CD4-positive, alpha-beta T cell (primary cell): ENCODE data around the gene OR1Q1. TPM values are rescaled to one million over a fixed set of nuclear protein-coding genes. Genes with fewer than 3 reads are reported as not detected.

Experiments used
- ATAC-seq: fragments of 200-7000 bp; cut with Tn5 transposase; one replicate; pipeline ENCODE4 v1.10.0; 2022; ENCODE audit warnings: mild to moderate bottlenecking; ENCODE audit not compliant: poor library complexity
- CTCF ChIA-PET: fragments of 350-600 bp; sonication (Branson Sonifier 250); formaldehyde crosslinking; loops from one replicate; lab custom pipeline; 2021; ENCODE audit warnings: antibody characterized with exemption, inconsistent platforms; lab: Charles Lee
- POLR2A ChIA-PET: fragments of 350-600 bp; sonication (Branson Sonifier 250); formaldehyde crosslinking; loops from one replicate; lab custom pipeline; 2021; ENCODE audit warnings: antibody characterized with exemption, inconsistent platforms; lab: Charles Lee
- DNase-seq, 14 experiments: peaks; one replicate each; pipeline ENCODE4 v3.0.0-alpha.2; 2013 to 2020; ENCODE audit warnings: mixed read lengths in 2 of 14
- H3K27ac ChIP-seq, 2 donors: one replicate each; pipeline versions ENCODE4 v1.5.1 to v1.7.0; 2013; ENCODE audit warnings: low read length in 2 of 2, low read depth in 1 of 2, mild to moderate bottlenecking in 1 of 2
- H3K27me3 ChIP-seq, 2 experiments: 1 replicate in 1 of 2; 2 replicates in 1 of 2; pipeline versions ENCODE4 v1.6.1 to v1.7.0; 2013; ENCODE audit warnings: low read length in 2 of 2, control low read depth in 1 of 2, mild to moderate bottlenecking in 1 of 2, moderate library complexity in 1 of 2; ENCODE audit not compliant: insufficient read depth in 2 of 2, control insufficient read depth in 1 of 2
- H3K36me3 ChIP-seq: one replicate; pipeline ENCODE4 v1.6.1; 2013; ENCODE audit warnings: low read length, control low read depth; ENCODE audit not compliant: insufficient read depth
- H3K4me1 ChIP-seq: one replicate; pipeline ENCODE4 v1.6.1; 2013; ENCODE audit warnings: low read length, control low read depth; ENCODE audit not compliant: insufficient read depth
- H3K4me3 ChIP-seq: one replicate; pipeline ENCODE4 v1.5.1; 2013; ENCODE audit warnings: mild to moderate bottlenecking, low read length, moderate library complexity
- H3K9me3 ChIP-seq, 2 experiments: 1 replicate in 1 of 2; 2 replicates in 1 of 2; pipeline versions ENCODE4 v1.6.1 to v1.7.0; 2013; ENCODE audit warnings: low read length in 2 of 2, mild to moderate bottlenecking in 2 of 2, control low read depth in 1 of 2, moderate library complexity in 1 of 2; ENCODE audit not compliant: control insufficient read depth in 1 of 2, insufficient read depth in 1 of 2
- H3K27ac Mint-ChIP-seq: one replicate; pipeline ENCODE4 v1.8.0; 2020; ENCODE audit warnings: mixed read lengths
- H3K27me3 Mint-ChIP-seq: one replicate; pipeline ENCODE4 v1.8.0; 2021; ENCODE audit warnings: mixed read lengths
- H3K36me3 Mint-ChIP-seq: one replicate; pipeline ENCODE4 v1.8.0; 2021; ENCODE audit warnings: low read depth, mixed read lengths
- H3K4me1 Mint-ChIP-seq: one replicate; pipeline ENCODE4 v1.8.0; 2021; ENCODE audit warnings: low read depth, mixed read lengths
- H3K4me3 Mint-ChIP-seq: one replicate; pipeline ENCODE4 v1.8.0; 2020; ENCODE audit warnings: mild to moderate bottlenecking, mixed read lengths
- H3K9me3 Mint-ChIP-seq: one replicate; pipeline ENCODE4 v1.8.0; 2020; ENCODE audit warnings: mixed read lengths
- CTCF ChIP-seq: fragments of 200-600 bp; IDR thresholded peaks from one replicate; pipeline ENCODE4 v1.8.0; 2022; ENCODE audit warnings: antibody characterized with exemption, mild to moderate bottlenecking
- intact Hi-C, 2 experiments: fragments of 100-400 bp; cut with DNase I in 1 of 2; cut with micrococcal nuclease in 1 of 2; formaldehyde crosslinking; loops; one replicate each; pipeline versions ENCODE4 v1.15.1 to v1.9.0; 2023 to 2025; cut with DNase I, micrococcal nuclease
- polyA plus RNA-seq, 2 donors: library from polyadenylated mRNA; unstranded; fragments of 120-200 nt; gene quantifications; one replicate each; pipeline ENCODE4 v1.2.1, GENCODE V29; 2013
- total RNA-seq, 174 experiments: library from RNA in 2 of 174; stranded (reverse) in 2 of 174; gene quantifications; one replicate each; pipeline ENCODE4 v1.2.3 and lab custom pipeline; 2021 to 2026

The OR1Q1 gene
- total RNA-seq (not detected), total RNA-seq (lab: John Stamatoyannopoulos, UW) (0 to 0.21 (median 0) reads per million in 172 experiments)
- polyA plus RNA-seq (2013, experiment 1 of 2) = not detected
- not detected for polyA plus RNA-seq (2013, experiment 2 of 2)

GRCh38 chr9:122614362-122614761, at the start of gene OR1Q1:
Gene OR1Q1, plus strand, starts transcription at chr9:122614738. Its CDS starts 0 bp downstream, at chr9:122614738.
- ChIA-PET CTCF (no interaction called here), POLR2A (no interaction called here)
- intact Hi-C loops = no loop called here
- Histone ChIP-seq H3K27me3 (peaks cover 0 to 3% of the 10 kb centered on the region in 2 experiments), H3K9me3 (peaks cover 0 to 3% of the 10 kb centered on the region in 2 experiments), H3K4me3 (no peak within 1 kb of the TSS), H3K27ac (no peak within 1 kb of the TSS), H3K4me1 (no peaks in the 10 kb centered on the region), H3K36me3 (no peaks in the 10 kb centered on the region)
- no peak for ATAC-seq
- no peak for DNase-seq
- Mint-ChIP-seq H3K27ac (no peak within 1 kb of the TSS), H3K36me3 (no peaks in the 10 kb centered on the region), H3K4me1 (no peaks in the 10 kb centered on the region), H3K27me3 (peaks cover 23% of the 10 kb centered on the region), H3K9me3 (no peaks in the 10 kb centered on the region), H3K4me3 (no peak within 1 kb of the TSS)
- TF ChIP-seq CTCF = no peak

DNA sequence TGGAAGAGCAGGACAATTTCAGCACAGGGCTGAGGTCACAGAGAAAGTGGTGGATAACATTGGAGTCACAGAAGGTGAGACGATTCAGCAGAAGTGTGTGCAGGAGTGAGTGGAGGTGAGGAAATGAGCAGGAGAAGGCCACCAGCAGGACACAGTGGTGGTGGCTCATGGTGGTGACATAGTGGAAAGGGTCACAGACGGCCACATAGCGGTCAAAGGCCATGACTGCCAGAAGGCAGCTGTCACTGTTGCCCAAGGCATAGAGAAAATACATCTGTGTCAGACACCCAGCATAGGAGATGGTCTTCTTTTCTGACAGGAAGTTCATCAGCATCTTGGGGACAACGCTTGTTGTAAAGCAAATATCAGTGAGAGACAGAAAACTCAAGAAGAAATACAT, 46.6 kb upstream of the OR1Q1 start:
- Histone ChIP-seq H3K27me3 (no peaks in the 10 kb centered on the region), H3K4me3 (no peak overlapping the region), H3K36me3 (no peaks in the 10 kb centered on the region), H3K4me1 (no peaks in the 10 kb centered on the region), H3K9me3 (no peaks in the 10 kb centered on the region), H3K27ac (no peak overlapping the region)
- no peak overlapping the region for H3K27ac Mint-ChIP-seq
- no peak overlapping the region for H3K4me3 Mint-ChIP-seq
- H3K9me3 Mint-ChIP-seq = peaks cover 2% of the 10 kb centered on the region
- no peak for TF ChIP-seq CTCF
- CTCF ChIA-PET = no interaction called here
- H3K4me1 Mint-ChIP-seq = no peaks in the 10 kb centered on the region
- intact Hi-C loops = no loop called here
- H3K36me3 Mint-ChIP-seq = no peaks in the 10 kb centered on the region
- H3K27me3 Mint-ChIP-seq = peaks cover 16% of the 10 kb centered on the region
- ATAC-seq (no peak), DNase-seq (no peak)
- POLR2A ChIA-PET = no interaction called here

DNA sequence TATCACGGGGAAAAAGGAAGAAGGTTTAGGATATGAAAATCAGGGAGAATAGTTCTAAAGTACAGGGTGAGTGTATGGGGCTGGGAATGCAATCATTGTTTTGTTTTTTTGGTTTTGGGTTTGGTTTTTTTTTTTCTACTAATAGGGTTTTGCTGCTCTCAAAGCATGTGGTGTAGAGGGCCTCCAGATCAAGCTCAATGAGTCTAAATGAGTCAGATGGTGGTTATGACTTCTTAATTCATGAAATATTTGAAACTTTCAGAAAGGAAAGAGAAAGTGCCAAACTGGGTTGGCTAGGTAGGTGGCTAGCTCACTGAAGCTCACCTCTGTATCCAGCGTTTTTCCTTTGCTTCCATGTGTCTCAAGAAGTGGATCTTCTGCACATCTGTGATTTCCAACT, 42.1 kb upstream of the OR1Q1 start:
- POLR2A ChIA-PET = no interaction called here
- Mint-ChIP-seq H3K27me3 (no peaks in the 10 kb centered on the region), H3K27ac (no peak overlapping the region), H3K4me3 (no peak overlapping the region), H3K36me3 (no peaks in the 10 kb centered on the region), H3K4me1 (no peaks in the 10 kb centered on the region), H3K9me3 (no peaks in the 10 kb centered on the region)
- H3K4me3 ChIP-seq = no peak overlapping the region
- no peaks in the 10 kb centered on the region for H3K4me1 ChIP-seq
- DNase-seq (no peak), ATAC-seq (no peak)
- intact Hi-C loops = no loop called here
- no peaks in the 10 kb centered on the region for H3K27me3 ChIP-seq
- peaks cover 0 to 4% of the 10 kb centered on the region in 2 experiments for H3K9me3 ChIP-seq
- CTCF ChIA-PET = no interaction called here
- H3K36me3 ChIP-seq = no peaks in the 10 kb centered on the region
- no peak for TF ChIP-seq CTCF
- no peak overlapping the region for H3K27ac ChIP-seq
